Activated T-cell treated with anti-CD3 and anti-CD28 coated beads, Interleukin-2, amount 50 U/mL, for 72 hours (primary cell): ENCODE measurements around the gene GPR34. TPM values are rescaled to one million over a fixed set of nuclear protein-coding genes. Genes with fewer than 3 reads are reported as not detected.
A peak's percentile ranks its signal among the peaks of the same experiment; 100 is the strongest.

ENCODE experiments used
- ATAC-seq, 2 donors: fragments of 150-1000 bp; cut with Tn5 transposase; replicated peaks in 1 of 2; 2 replicates each; pipeline ENCODE4 v1.10.0; 2021; ENCODE audit warnings: moderate library complexity in 2 of 2, mild to moderate bottlenecking in 1 of 2
- DNase-seq, 2 donors: peaks; one replicate each; pipeline ENCODE4 v3.0.0; 2021 to 2022; ENCODE audit warnings: mixed read lengths in 1 of 2
- H3K27ac Mint-ChIP-seq: one replicate; pipeline ENCODE4 v1.8.0; 2022; ENCODE audit warnings: mild to moderate bottlenecking, moderate library complexity, mixed read lengths
- H3K27me3 Mint-ChIP-seq: one replicate; pipeline ENCODE4 v1.8.0; 2022; ENCODE audit warnings: low read depth, mixed read lengths
- H3K36me3 Mint-ChIP-seq, 2 donors: one replicate each; pipeline ENCODE4 v1.8.0; 2022; ENCODE audit warnings: mixed read lengths in 2 of 2, mild to moderate bottlenecking in 1 of 2; ENCODE audit not compliant: insufficient read depth in 2 of 2
- H3K4me1 Mint-ChIP-seq: one replicate; pipeline ENCODE4 v1.8.0; 2022; ENCODE audit warnings: low read depth, mixed read lengths
- H3K4me3 Mint-ChIP-seq, 2 donors: one replicate each; pipeline ENCODE4 v1.8.0; 2022; ENCODE audit warnings: mild to moderate bottlenecking in 2 of 2, mixed read lengths in 2 of 2, moderate library complexity in 2 of 2
- H3K9me3 Mint-ChIP-seq, 2 donors: one replicate each; pipeline ENCODE4 v1.8.0; 2022; ENCODE audit warnings: mixed read lengths in 2 of 2
- total RNA-seq, 2 donors: library from RNA; stranded (reverse); gene quantifications; one replicate each; pipeline ENCODE4 v1.2.3, GENCODE V29; 2022

Gene GPR34
- total RNA-seq, 2 donors from 2014 or later: 0.51 to 0.58 TPM

DNA sequence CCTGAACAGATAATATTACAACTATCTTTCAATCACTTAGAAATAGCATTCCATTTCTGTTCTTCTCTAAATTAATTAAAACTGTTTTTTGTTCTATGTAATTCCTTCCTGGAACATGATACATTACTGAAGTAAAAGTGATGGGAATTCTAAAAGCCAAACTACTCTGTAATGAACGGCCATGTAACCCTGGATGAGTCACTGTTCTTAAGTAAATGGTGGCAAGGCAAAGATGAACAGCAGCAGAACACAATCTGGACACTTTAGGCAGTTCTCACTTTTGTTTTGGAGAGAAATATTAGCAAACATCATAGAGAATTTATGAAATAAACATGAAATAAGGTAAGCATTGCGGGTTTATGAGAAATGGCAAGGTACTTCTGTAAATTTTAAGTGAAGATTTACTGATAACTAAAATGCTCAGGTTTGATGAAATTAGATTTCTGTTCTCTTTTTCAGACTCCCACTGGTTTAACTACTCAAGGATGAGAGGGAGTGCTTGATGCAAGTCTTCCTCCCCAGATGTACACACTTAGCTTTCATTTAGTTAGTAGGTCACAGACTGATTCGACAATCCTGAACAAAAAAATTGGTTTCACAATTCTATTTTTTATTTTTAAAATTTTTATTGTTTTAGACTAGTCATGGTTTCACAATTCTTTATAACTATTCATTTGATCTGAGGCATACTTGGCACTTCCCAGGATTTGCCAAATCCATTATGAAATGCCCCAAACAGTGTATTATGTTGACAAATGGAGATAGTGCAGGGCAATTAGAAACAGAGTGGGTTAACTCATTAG, 34.2 kb downstream of the GPR34 start:
- Mint-ChIP-seq H3K36me3 (peaks cover 8 to 16% of the 10 kb centered on the region in 2 donors), H3K27me3 (peaks cover 23% of the 10 kb centered on the region), H3K9me3 (peaks cover 1 to 3% of the 10 kb centered on the region in 2 donors), H3K27ac (no peak overlapping the region), H3K4me3 (peak overlapping the region in 1 of 2 donors; percentile 66), H3K4me1 (peaks cover 36% of the 10 kb centered on the region)
- ATAC-seq (no peak), DNase-seq (no peak)

DNA sequence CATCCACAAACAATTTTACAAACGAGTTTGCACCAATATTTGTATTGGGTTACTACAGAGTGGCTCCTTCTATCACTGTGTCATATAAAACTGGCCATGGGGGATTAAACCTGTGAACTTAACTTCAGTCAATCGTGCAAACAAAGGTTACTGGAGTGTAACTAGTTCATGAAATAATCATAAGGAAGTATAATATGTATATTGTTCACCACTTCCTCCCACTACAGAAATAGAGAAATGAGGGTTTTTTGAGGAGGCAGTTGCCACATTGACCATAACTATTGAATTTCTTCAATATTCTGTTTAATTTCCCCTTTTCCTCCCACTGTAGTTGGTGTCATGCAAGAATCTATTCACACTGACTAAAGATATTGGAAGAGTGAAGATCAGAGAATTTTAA, 35.1 kb downstream of the GPR34 start, which contains the start of gene GPR82:
GPR82 (plus strand) TSS at position 356 of the 400 bp plus-strand sequence. CDS start 2,846 bp downstream, outside the sequence.
- peak within 1 kb of the TSS in 1 of 2 donors; percentile 66 for H3K4me3 Mint-ChIP-seq
- DNase-seq: no peak
- H3K4me1 Mint-ChIP-seq: peaks cover 41% of the 10 kb centered on the region
- peaks cover 23% of the 10 kb centered on the region for H3K27me3 Mint-ChIP-seq
- ATAC-seq: no peak
- no peak within 1 kb of the TSS for H3K27ac Mint-ChIP-seq
- H3K36me3 Mint-ChIP-seq: peaks cover 6 to 11% of the 10 kb centered on the region in 2 donors
- peaks cover 1 to 3% of the 10 kb centered on the region in 2 donors for H3K9me3 Mint-ChIP-seq

DNA sequence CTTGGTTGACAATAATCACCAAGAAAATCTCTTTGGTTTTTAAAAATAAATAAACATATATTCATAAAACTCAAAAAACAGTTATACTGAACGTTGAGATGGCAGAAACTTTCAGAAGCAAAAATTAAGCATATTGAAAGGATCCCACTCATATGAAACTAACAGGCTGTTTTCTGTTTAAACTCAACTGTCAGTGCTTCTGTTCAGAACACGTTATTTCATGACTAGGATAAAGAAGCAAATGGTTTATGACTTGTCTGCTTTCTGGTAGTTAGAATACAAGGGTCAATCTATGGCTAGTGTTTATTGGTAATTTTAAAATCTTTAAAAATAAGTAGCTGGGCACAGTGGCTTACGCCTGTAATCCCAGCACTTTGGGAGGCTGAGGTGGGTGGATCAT, 39.4 kb downstream of the GPR34 start:
- Mint-ChIP-seq H3K4me3 (no peak overlapping the region), H3K9me3 (no peaks in the 10 kb centered on the region), H3K27me3 (peaks cover 6% of the 10 kb centered on the region), H3K27ac (no peak overlapping the region), H3K4me1 (peaks cover 30% of the 10 kb centered on the region), H3K36me3 (no peaks in the 10 kb centered on the region)
- DNase-seq (no peak), ATAC-seq (peak in 1 of 2 donors; percentile 30)

DNA sequence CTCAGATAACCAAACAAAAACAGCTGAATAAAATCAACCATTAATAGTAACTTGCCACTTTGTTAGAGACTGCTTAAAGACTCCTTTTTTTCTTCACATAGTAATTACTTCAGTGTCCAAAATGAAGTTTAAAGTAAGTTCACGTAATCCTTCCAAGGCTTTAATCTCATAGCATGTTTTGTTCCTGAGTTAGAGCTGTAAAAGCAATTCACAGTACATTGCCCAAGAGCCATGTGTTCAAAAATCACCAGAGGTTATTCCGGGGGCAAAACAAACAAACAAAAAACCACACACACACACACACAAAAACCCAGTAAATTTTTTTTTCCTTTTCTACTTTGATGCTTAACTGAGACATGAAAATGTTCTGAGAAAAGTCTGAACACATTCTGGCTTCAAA, 41.3 kb downstream of the GPR34 start:
- DNase-seq: no peak
- no peak for ATAC-seq
- H3K27me3 Mint-ChIP-seq: peaks cover 6% of the 10 kb centered on the region
- H3K9me3 Mint-ChIP-seq: no peaks in the 10 kb centered on the region
- H3K4me3 Mint-ChIP-seq: no peak overlapping the region
- no peak overlapping the region for H3K27ac Mint-ChIP-seq
- no peaks in the 10 kb centered on the region for H3K36me3 Mint-ChIP-seq
- H3K4me1 Mint-ChIP-seq: peaks cover 34% of the 10 kb centered on the region

DNA sequence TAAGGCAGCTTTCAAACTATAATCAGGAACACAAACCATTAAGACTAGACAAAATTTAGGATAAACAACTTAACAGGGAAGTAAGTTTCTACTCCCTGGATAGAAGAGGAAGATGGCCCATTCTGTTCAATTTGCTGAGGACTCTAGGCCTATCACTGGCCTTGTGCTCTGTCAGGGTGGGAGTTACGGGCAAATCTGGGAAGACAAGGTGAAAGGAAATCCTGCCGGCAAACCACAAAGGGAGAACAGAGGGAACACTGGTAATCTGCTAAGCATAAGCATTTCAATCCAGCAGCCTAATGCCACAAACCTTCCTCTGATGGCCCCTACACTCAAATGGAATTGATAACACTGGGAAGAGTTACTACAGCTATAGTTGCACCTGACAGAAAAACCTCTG, 43.5 kb downstream of the GPR34 start:
- Mint-ChIP-seq H3K4me1 (peaks cover 39% of the 10 kb centered on the region), H3K9me3 (no peaks in the 10 kb centered on the region), H3K27me3 (peaks cover 14% of the 10 kb centered on the region), H3K36me3 (no peaks in the 10 kb centered on the region), H3K27ac (peak overlapping the region; percentile 12), H3K4me3 (no peak overlapping the region)
- ATAC-seq (no peak), DNase-seq (no peak)

DNA sequence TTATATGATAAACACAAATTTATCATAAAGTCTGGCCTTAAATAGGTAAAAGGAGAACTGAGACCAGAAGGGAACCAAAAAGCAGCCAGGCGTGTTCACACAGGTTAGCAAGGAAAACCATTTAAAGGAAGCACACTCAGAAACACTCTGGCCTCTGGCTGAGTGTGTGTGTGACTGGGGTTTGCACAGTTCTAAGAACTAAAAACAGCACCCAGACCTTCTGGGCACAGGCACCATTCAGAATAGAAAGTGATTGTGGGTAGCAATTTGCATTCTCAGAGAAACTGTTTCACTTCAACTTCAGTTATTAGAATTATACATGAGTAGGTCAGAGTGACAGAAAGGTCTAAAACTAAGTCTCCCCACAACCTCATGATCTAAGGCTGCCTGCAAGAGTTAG, 45.2 kb downstream of the GPR34 start:
- Mint-ChIP-seq H3K36me3 (no peaks in the 10 kb centered on the region), H3K27ac (peak overlapping the region; percentile 91), H3K4me1 (peaks cover 29% of the 10 kb centered on the region), H3K4me3 (peak overlapping the region; percentile 64 to 84), H3K9me3 (no peaks in the 10 kb centered on the region), H3K27me3 (peaks cover 13% of the 10 kb centered on the region)
- peak; percentile 89 to 91 for ATAC-seq
- DNase-seq: peak; percentile 15 to 30

DNA sequence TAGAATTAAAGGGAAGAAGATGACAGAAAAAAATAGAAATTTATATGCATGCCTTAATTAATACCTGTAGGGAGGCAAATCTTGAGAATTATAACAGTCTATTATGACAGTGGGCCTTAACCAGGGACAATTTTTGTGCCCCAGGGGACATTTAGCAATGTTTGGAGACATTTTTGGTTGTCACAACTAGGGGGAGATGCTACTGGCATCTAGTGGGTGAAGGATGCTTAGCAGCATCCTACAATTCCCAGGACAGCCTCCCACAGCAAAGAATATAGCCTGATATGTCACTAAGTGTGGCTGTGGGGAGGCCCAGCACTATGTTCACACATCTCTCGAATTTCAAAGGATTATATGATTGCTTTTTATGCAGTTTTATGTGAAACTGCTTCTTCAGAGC, 45.8 kb downstream of the GPR34 start:
- ATAC-seq (peak; percentile 39 to 40), DNase-seq (no peak)
- Mint-ChIP-seq H3K9me3 (no peaks in the 10 kb centered on the region), H3K27me3 (peaks cover 13% of the 10 kb centered on the region), H3K27ac (peak overlapping the region; percentile 91), H3K4me1 (peaks cover 29% of the 10 kb centered on the region), H3K36me3 (no peaks in the 10 kb centered on the region), H3K4me3 (peak overlapping the region; percentile 64 to 84)

DNA sequence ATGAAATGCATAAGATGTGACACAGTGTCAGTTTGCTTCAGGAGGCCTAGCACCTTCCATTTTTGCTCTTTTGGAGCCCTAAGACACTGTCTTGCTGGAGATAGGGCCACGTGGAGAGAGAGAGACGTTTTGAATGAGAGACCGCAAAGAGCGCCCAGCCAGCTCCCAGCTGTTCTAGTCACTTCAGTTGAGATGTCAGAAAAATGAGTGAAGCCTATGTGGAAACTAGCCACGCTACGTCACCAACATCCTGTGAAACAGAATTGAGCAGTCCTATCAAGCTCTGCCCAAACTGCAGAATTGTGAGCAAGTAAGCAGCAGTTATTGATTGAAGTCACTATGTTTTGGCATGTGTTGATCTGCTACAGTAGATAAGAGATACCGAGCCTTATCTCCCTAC, 48.3 kb downstream of the GPR34 start:
- Mint-ChIP-seq H3K36me3 (no peaks in the 10 kb centered on the region), H3K9me3 (no peaks in the 10 kb centered on the region), H3K27ac (no peak overlapping the region), H3K27me3 (peaks cover 13% of the 10 kb centered on the region), H3K4me3 (peak overlapping the region in 1 of 2 donors; percentile 2), H3K4me1 (peaks cover 27% of the 10 kb centered on the region)
- DNase-seq: peak; percentile 22 to 23
- ATAC-seq: peak; percentile 55 to 61

DNA sequence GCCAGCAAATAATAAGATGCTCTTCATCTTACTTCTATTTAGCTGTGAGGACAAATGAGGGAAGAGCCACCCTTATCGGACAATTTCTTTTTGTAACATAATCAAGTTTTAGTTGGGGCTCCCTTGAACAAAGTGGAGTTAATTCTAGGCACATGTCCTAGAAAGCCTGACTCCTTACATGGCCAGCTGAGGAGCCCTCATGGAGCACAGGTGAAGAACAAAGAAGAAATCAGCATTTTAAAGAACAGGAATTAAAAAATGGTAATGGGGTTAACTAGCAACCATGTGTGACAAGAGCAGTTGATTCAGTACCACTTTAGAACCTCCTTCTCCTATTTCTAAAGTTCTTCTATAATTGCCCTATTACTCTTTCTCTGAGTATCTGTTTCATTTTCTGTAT, 51.1 kb downstream of the GPR34 start:
- Mint-ChIP-seq H3K9me3 (no peaks in the 10 kb centered on the region), H3K27ac (no peak overlapping the region), H3K4me3 (no peak overlapping the region), H3K27me3 (peaks cover 13% of the 10 kb centered on the region), H3K36me3 (no peaks in the 10 kb centered on the region), H3K4me1 (peaks cover 11% of the 10 kb centered on the region)
- ATAC-seq: no peak
- no peak for DNase-seq

Other genes with a start within 250 kb of the GPR34 start
- gene NYX, start 241.6 kb upstream of the GPR34 start, total RNA-seq: under 1 TPM in 1 of 2 donors, not detected in 1; 0.28 TPM
- under 1 TPM in 1 of 2 donors, not detected in 1; 0.19 TPM for gene GPR82, start 35.2 kb downstream of the GPR34 start, total RNA-seq
- gene CASK, start 234.6 kb downstream of the GPR34 start, total RNA-seq: 10 to 100 TPM; 24.0 to 36.3 TPM